ENCODE results near the gene SMPD2.

GRCh38 chr6:109406196-109406595 lies 34.3 kb upstream of the SMPD2 start:
- no peak for TF ChIP-seq EZH2 (IDR thresholded peaks at IDR 0.05; ENCODE audit: insufficient read depth, low read length)
- no peak for TF ChIP-seq CTCF (IDR thresholded peaks at IDR 0.05; ENCODE audit: insufficient read depth, low read depth, low read length)
